Uterus (tissue), 2 donors: Measurements from ENCODE around the gene PCNX1.

ENCODE experiments used
- POLR2A ChIP-seq, 2 donors: fragments of 450-650 bp; IDR thresholded peaks; one replicate each; pipeline ENCODE4 v1.6.1; 2016; ENCODE audit warnings: antibody characterized with exemption in 2 of 2, mild to moderate bottlenecking in 1 of 2, moderate library complexity in 1 of 2
- TF ChIP-seq, protein P1 (sequence below), 4 experiments: fragments of 200-600 bp in 2 of 4; fragments of 450-650 bp in 2 of 4; sonication (generic) in 2 of 4; IDR thresholded peaks; one replicate each; pipeline ENCODE4 v1.5.1; 2016 to 2019; ENCODE audit warnings: antibody characterized with exemption in 4 of 4, mild to moderate bottlenecking in 2 of 4, moderate library complexity in 1 of 4

DNA sequence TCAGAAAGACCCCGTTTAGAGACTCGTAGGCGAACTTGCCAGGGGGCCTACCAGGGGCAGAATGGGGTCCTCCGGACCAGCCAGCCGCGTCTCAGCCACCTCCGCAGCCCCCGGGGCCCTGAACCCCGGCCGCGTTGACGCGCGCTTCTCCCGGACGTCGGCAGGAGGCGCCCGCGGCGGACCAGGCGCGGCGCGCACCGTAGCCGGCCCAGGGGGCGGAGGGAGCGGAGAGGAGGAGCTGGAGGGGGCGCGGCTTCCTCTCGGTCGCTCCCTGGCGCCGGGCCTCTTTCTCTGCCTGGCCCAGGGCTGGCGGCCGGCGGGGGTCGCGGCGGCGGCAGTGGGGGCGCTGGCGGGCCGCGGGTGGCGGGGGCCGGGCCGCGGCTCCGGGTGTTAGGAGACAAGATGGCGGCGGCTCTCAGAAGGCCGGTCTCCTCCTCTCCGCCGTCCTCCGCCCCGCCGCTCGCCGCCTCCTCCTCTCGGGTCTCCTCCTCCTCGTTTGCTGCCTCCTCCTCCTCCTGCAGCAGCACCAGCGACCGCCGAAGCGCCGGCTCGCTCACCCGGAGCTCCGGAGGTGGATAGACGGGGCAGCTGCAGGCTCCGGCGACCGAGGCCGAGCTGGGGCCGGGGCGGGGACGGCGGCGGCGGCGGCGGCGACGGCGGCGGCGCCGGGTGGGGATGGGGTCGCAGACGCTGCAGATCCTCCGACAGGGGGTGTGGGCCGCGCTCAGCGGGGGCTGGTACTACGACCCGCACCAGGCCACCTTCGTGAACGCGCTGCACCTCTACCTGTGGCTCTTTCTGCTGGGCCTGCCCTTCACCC, at the start of gene PCNX1:
- TF ChIP-seq, protein P1, sequence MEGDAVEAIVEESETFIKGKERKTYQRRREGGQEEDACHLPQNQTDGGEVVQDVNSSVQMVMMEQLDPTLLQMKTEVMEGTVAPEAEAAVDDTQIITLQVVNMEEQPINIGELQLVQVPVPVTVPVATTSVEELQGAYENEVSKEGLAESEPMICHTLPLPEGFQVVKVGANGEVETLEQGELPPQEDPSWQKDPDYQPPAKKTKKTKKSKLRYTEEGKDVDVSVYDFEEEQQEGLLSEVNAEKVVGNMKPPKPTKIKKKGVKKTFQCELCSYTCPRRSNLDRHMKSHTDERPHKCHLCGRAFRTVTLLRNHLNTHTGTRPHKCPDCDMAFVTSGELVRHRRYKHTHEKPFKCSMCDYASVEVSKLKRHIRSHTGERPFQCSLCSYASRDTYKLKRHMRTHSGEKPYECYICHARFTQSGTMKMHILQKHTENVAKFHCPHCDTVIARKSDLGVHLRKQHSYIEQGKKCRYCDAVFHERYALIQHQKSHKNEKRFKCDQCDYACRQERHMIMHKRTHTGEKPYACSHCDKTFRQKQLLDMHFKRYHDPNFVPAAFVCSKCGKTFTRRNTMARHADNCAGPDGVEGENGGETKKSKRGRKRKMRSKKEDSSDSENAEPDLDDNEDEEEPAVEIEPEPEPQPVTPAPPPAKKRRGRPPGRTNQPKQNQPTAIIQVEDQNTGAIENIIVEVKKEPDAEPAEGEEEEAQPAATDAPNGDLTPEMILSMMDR (IDR thresholded peaks at IDR 0.05) = peak; percentile 75 to 96 (median 92)
- TF ChIP-seq POLR2A (IDR thresholded peaks at IDR 0.05) = peak; percentile 33 to 55
